ENCODE results near the gene NFYC.

NFYC gene

GRCh38 chr1:40762144-40762923, 70.8 kb downstream of the NFYC start:
- DNase-seq = no peak

- no peak for DNase-seq
These were observed 72.4 kb downstream of the NFYC start for GRCh38 chr1:40763742-40764532.

GRCh38 chr1:40764981-40765380, 73.5 kb downstream of the NFYC start:
- no peak for DNase-seq

GRCh38 chr1:40766017-40766416, 74.5 kb downstream of the NFYC start:
- no peak for DNase-seq

GRCh38 chr1:40766560-40766959, 75.1 kb downstream of the NFYC start:
- DNase-seq = no peak

GRCh38 chr1:40768146-40768990, 76.9 kb downstream of the NFYC start:
- no peak for DNase-seq

- no peak for DNase-seq
These were observed 78.3 kb downstream of the NFYC start for GRCh38 chr1:40769815-40770214.

- DNase-seq = no peak
These were observed 79.0 kb downstream of the NFYC start for GRCh38 chr1:40770296-40771070.

GRCh38 chr1:40772146-40772955, 80.8 kb downstream of the NFYC start:
- no peak for DNase-seq

GRCh38 chr1:40773748-40774265, 82.3 kb downstream of the NFYC start:
- DNase-seq = no peak

- DNase-seq = no peak
These were observed 82.9 kb downstream of the NFYC start for GRCh38 chr1:40774266-40774998.

- no peak for DNase-seq
These were observed 85.0 kb downstream of the NFYC start for GRCh38 chr1:40776236-40777072.

GRCh38 chr1:40777224-40777970, 85.9 kb downstream of the NFYC start:
- DNase-seq = no peak

- no peak for DNase-seq
These were observed 89.4 kb downstream of the NFYC start for GRCh38 chr1:40780678-40781607.

GRCh38 chr1:40781608-40781971, 90.1 kb downstream of the NFYC start:
- DNase-seq = no peak

GRCh38 chr1:40782371-40782956, 91.0 kb downstream of the NFYC start:
- no peak for DNase-seq
